HG03521 (cell line): ENCODE measurements around the gene AMOT.
"Not testable (repeated sequence)": the region's sequence is repeated elsewhere in the genome, so short reads cannot be mapped to it uniquely, and the experiment has no call there.

ENCODE experiments used
- ATAC-seq: cut with Tn5 transposase; IDR thresholded peaks from one replicate; pipeline ENCODE4 v1.9.1; 2021; ENCODE audit warnings: mild to moderate bottlenecking, moderate library complexity; ENCODE audit not compliant: unreplicated experiment

The AMOT gene, protein sequence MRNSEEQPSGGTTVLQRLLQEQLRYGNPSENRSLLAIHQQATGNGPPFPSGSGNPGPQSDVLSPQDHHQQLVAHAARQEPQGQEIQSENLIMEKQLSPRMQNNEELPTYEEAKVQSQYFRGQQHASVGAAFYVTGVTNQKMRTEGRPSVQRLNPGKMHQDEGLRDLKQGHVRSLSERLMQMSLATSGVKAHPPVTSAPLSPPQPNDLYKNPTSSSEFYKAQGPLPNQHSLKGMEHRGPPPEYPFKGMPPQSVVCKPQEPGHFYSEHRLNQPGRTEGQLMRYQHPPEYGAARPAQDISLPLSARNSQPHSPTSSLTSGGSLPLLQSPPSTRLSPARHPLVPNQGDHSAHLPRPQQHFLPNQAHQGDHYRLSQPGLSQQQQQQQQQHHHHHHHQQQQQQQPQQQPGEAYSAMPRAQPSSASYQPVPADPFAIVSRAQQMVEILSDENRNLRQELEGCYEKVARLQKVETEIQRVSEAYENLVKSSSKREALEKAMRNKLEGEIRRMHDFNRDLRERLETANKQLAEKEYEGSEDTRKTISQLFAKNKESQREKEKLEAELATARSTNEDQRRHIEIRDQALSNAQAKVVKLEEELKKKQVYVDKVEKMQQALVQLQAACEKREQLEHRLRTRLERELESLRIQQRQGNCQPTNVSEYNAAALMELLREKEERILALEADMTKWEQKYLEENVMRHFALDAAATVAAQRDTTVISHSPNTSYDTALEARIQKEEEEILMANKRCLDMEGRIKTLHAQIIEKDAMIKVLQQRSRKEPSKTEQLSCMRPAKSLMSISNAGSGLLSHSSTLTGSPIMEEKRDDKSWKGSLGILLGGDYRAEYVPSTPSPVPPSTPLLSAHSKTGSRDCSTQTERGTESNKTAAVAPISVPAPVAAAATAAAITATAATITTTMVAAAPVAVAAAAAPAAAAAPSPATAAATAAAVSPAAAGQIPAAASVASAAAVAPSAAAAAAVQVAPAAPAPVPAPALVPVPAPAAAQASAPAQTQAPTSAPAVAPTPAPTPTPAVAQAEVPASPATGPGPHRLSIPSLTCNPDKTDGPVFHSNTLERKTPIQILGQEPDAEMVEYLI

DNA sequence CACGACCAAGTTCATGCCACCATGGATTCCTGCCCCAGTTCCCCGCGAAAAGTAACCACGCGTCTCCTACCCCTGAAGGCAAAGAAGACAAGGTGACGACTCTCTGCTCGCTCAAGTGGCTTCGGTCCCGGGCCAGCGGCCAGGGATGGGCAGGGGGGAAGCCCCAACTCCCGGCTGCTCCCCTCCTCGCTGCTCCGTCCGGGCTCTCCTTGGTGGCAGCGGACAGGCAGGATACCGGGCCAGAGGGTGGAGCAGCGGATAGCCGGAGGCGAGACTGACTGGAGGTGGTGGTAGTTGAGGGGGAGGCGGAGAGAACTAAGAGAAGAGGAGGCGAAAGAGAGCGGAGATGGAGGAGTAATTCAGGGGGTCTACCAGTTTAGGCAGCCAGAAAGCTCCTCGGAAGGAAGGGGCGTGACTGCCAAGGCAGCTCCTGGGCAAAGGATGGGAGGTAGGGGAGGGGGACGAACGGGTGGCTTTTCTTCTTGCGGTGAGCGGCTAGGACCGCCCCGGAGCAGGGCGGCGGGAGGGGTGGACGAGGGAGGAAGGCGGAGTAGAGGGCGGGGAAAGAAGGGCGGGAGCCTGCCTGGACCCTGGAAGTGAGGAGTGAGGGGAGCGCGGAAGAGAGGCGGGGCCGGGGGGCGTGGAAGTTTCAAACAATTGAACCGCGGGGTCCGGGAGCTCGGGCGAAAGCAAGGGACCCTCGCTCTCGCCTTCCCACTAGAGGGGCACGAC lies at the start of gene AMOT:
TSS of gene AMOT (minus strand) at position 450 of the 732 bp plus-strand sequence. CDS start 17,705 bp downstream, outside the sequence.
- peak; percentile 55 for ATAC-seq

DNA sequence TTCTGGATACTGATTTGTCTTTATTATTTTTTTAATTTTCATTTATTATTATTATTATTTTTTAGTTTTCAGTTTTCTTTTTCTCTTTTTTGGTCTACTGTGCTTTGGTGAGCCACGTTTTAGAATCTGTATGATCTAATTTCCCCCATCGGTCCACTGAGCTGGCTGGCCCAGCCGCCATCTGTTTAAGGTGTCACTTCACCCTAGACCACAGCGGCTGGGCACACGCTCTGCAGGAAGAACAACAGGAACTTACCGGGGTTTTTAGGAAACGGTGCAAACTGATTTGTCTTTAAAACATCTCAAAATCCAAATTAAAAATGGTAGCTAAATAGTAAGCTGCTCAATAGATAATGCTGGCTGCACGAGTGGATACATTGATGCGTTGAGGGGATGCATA lies 48.8 kb upstream of the AMOT start:
- ATAC-seq, result no peak

DNA sequence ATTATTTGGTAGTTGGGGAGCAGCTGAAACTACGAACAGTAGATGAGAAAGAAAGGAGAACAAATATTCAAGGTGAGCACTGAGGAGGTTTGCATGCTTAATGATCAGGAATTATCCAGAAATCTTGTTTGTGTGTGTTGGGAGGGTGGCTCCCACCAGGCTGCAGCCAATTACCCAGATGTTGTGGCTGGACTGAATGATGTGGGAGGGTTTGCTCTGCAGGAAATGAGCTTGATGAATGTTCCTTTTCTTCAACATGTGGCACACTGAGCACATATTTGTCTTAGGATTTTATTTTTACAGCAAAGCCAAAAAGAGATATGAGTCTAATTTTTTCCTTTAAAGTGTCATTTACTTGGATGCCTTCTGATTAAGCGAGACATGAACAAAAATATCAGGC lies 48.3 kb upstream of the AMOT start:
- no peak for ATAC-seq

DNA sequence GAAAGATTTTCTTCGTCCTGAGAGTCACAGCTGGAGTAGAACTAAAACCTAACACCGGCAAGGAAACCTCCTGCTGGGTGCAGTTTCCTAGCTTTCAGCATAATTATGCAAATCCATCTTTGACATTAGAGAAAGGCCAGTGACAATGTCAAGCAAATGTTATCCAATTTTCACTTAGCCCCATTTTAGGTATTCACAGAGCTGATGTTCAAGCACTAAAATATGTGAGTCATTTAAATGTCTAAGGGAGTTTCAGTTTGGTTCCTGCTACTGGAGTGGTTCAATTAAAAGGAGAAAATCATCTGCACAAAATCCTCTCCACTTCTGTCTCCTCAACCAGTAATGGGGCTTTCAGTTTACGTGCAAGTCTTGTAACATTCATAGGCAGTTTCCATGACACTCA lies 37.1 kb upstream of the AMOT start:
- peak; percentile 38 for ATAC-seq

DNA sequence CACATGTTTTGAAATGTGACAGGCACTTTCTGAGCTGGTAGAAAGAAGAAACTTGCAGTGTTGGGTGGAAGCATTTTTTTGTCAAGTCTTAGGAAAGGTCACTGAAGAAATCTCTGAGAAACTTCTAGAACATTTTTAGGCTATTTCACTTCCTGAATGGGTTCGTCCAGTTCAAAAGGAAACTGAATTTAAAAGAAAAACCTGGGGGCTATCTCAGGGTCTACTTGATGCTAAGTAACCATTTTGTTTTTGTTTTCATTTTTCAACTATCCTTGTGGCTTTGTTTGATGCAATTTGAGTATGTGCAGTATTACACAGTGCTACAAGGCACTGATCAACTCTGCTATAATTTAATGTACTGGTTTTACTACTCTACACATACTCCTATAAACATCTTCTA lies 34.0 kb upstream of the AMOT start:
- peak; percentile 51 for ATAC-seq

DNA sequence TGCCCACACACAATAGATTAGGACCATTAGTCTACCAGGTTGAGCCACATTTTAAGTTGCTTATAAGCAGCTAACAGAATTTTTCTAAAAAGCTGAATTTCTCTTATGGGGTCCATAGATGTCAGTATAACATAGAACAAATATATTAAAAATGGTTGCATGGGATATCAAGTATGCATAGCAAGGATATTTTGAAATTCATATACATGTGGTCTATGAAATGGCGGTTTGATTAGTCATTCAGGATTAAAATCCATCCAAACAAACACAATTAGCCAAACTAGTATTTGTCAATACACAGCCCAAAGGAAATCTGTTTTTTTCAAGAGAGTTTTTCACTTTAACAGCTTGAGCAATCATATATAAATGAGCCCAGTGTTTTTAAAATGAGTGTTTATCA lies 33.5 kb upstream of the AMOT start:
- no peak for ATAC-seq

DNA sequence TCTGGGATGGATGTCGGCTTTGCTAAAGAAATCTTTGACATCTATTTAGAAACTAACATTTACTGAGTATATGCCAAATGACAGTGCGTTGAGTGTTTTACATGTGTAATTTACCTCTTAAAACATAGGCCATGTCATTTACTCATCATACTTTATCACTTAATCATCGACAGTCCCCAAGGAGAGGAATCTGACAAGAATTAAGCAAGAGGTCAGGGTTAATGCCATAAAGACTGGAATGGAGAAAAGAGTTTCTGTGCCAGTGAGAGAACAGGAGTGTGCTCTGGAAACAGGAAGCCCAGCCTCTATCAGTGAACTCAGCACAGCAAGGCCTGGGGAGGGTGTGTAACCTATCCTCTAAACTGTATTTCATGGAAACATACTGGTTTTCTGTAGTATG lies 28.0 kb upstream of the AMOT start:
- ATAC-seq, result no peak

DNA sequence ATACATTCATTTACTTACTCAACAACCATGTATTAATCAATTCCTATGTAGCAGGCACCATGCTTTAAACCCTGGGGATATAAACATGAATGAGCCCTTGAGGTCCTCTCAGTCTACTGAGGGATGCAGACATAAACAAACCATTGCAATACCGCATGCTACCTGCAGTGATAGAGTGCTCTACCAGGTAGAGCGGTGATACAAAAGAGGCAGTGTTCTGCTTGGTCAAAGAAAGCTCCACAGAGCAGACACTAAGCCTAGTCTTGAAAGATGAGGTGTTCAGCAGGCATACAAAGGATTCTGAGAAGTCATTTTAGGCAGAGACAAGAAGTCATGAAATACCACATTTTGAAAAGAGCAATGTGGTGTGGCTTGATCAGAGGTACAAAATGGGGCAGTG lies 26.9 kb upstream of the AMOT start:
- ATAC-seq, result peak; percentile 81

DNA sequence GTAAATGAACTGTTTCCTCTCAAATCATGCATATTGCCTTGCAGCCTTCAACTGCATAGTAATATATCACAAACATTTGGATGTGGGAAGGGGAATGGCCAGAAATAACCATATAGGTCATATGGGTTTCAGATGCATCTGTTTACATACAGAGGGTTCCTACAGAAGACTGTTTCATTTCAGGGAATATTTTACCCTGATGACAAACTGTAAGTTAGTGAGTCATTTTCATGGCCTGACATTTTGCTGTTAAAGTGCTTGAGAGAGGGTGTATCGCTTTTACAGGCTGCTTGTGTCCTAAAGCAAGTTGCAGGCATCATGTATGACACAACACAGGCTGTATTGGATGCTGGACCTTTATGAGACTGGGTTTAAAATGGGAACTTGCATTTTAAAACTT lies 25.5 kb upstream of the AMOT start:
- ATAC-seq, result no peak

DNA sequence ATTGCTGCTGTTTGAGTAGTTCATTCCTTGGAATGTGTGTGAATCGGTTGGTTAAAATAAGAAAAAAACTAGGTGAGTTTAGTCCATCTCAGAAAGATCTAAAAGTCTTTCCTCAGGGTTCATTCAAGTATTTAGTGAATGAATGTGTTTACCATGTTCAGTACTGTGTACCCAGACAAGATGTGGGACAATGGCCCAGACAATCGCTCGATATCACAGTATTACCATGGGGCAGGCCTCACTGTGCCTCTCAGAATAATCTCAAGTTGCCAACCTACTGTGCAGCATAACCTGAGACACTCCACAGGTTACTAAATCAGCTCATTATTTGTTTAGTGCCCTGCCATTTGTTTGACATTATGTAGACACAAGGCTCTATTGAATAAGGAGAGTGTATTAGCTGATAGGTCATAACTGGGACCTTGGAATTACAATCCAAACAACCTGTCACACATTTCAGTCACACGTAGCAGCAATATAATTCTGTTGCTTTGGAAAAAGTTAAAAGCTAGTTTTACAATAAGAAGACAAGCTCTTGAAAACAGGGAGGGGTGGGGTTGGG lies 24.9 kb upstream of the AMOT start:
- ATAC-seq, result no peak

DNA sequence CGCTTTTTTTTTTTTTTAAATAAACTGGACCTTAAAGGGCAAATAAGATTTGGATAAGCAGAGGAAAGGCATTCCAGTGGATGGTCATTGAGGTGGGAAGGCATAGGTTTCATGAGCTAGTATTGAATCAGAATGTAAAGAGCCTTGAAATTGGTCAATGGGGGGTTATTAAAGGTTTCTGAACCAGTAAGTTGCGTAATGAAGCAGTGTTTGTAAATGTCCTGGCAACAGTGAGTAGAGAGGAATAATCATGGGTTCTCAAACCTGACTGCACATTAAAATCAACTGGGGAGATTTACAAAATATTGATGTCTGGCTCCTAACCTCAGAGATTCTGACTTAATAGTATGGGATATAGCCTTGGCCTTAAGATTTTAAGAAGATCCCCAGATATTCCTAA lies 23.2 kb upstream of the AMOT start:
- ATAC-seq, result no peak

DNA sequence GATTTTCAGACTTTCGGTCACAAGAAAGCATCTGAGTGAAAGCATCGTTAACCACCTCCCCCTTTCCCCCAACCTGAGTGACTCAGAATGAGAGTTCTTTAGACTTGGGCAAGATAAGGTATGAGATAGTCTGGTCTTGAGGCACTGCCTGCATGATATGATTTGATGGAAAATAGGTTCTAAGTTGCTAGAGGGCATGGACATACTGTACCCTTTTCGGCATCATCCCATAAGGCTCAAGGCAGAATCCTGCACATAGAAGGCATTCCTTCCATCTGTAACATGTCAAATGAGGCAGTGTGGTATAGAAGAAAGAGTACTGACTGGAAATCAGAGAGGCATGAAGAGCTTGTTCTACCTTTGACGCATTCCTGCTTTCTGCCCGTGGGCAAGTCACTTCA lies 16.8 kb upstream of the AMOT start:
- no peak for ATAC-seq

DNA sequence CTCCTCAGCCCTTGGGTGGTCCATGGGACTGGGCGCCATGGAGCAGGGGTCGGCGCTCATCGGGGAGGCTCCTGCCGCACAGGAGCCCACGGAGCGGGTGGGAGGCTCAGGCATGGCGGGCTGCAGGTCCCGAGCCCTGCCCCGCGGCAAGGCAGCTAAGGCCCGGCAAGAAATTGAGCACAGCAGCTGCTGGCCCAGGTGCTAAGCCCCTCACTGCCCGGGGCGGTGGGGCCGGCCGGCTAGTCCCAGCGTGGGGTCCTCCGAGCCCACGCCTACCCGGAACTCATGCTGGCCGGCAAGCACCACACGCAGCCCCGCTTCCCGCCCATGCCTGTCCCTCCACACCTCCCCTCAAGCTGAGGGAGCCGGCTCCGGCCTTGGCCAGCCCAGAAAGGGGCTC lies 14.3 kb upstream of the AMOT start:
- ATAC-seq, result not testable (repeated sequence)

DNA sequence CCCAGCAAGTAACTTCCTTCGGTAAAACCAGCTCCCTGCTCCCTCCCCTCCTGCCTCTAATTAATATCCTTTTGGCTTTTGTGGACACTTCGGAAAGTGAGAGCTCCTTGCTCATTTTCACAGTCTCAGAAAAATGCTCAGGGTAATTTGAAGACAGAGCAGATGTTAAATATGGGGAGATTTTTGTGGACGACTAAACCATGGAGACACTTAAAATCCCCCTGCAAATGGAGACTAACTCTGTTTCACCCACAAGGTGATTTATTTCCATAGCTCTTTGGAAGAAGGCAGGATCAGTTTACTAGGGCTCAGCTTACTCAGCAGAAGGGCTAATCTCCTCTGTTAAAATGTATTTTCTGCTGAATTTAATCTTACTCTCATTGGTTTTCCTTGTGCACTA lies 12.2 kb upstream of the AMOT start:
- no peak for ATAC-seq

DNA sequence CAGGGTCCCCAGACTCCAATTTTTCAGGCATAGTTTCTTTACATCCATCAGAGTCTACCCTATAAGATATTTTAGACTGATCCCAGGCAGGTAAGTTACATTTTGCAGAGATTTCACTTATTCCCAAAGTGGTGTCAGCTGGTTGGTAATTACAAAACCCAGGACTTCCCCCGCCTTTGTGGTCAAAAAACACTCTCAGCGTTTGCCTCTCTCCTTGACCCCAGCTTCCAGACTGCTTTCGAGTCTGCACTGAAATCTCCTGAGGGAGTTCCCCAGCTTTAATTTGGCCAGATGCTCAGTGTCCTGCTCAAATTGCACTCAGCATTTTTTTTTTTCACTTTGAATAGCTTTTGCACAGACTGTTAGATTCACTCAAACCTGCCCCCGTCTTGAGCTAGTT lies 11.2 kb upstream of the AMOT start:
- ATAC-seq, result peak; percentile 39

DNA sequence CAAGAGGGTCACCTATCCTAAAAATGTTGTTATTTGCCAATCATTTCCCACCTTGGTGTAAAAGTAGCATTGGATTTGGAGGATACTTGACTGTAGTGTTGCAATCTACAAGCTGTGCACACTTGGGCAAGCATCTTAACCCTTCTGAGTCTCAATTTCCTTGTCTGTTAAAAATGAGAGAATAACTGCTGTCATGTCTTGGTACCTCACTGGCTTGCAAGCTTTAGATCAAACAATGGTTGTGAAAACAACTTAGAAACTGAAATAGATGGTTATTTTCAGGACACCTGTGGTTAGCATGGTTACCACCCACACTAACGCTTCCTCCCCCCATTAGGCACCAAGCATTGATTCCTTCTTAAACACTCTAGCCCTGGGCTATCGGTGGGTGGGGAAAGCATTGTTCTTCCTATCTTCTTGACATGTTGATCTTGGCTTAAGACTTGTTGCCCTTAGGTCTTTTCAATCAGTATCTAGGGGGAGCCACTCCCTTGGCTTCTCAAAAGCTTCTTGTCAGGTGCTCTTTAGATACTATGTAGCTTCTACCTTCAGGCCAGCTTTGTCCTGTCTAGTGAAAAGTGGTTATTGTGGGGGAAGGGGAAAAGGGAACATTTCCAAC lies 10.6 kb upstream of the AMOT start:
- ATAC-seq, result peak; percentile 75

DNA sequence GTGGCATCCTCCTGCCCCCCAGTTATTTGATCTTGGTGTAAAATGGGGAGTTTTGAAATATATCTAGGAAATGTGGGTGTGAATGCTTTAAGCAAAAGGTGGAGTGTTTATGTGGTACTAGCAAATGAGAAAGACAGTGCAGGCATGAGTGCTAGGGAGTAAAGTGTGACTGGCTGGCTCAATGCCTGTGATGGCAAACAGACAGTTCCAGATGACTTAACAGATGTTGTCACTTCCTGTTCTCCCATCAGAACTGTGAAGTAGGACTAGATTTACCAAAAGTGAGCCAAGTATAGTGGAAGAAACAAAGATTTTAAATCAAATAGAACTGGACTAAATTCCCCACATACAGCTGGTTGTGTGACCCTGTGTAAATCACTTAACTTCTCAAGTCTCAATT lies 8.4 kb upstream of the AMOT start:
- ATAC-seq, result no peak

DNA sequence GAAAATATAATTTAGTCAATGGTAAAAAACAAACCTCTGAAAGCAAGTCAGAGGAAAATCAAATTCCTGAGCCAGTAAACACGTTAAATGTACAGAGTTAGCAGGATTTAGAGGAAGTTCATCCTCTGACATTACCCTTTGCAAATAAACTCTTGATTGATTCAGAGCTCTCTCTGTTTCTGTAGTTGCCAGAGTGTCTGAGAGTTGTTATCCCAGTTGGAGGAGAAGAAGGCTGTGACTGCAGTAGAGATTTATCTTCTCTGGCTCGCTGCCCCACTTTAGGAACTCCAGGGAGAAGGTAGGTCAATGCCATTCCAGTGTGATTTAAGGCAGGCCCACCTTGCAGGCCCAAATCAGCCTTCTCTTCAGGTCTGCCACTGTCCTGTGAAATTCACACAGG lies 6.2 kb upstream of the AMOT start:
- no peak for ATAC-seq

DNA sequence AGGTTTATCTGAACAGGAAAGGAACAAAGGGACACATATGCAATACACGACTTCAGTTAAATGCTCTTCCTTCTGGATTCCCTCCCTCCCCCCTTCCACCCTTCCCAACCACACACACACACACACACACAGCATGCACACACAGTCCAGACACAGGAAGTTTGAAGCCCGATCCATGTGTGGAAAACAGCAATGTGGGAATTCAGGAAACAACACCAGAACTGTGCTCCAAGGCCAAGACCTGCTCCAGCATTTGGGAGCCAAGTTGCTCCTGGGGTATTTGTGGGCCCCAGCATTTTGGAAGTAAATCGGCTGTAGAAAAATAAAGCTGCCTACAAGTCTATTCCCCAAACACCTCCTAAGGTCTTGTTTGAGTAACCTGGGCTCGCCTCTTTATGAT lies 5.6 kb upstream of the AMOT start:
- ATAC-seq, result no peak

DNA sequence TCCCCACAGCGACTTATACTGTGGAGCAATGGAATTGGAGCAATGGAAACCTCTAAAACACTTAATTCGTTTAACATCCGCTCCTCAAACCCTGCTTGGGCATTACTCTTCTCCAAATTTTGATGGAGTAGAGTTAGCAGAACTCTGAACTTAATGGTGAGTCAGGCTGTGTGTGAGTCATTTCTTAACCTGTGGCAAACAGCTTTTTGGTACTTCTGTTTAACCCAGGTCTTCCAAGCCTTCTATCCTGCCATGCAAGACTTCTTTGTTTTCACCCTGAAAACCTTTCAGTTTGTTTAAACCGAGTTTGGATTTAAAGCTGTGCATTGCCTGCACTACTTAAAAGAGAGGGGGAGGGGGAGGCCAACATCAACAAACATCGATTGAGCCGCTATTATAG lies 3.6 kb upstream of the AMOT start:
- no peak for ATAC-seq
